Loucy (cell line): ENCODE measurements around the gene DERA.

Source experiments
- EZH2phosphoT487 ChIP-seq: fragments of 200-600 bp; IDR thresholded peaks from 2 replicates; pipeline ENCODE4 v1.6.1; 2018; ENCODE audit warnings: antibody characterized with exemption, mild to moderate bottlenecking, moderate library complexity, borderline replicate concordance
- TF ChIP-seq, protein P1 (sequence below): fragments of 200-600 bp; sonication (generic); conservative IDR thresholded peaks from 2 replicates; pipeline ENCODE4 v1.5.1; 2014; ENCODE audit warnings: mild to moderate bottlenecking, antibody characterized with exemption, low read length

DNA sequence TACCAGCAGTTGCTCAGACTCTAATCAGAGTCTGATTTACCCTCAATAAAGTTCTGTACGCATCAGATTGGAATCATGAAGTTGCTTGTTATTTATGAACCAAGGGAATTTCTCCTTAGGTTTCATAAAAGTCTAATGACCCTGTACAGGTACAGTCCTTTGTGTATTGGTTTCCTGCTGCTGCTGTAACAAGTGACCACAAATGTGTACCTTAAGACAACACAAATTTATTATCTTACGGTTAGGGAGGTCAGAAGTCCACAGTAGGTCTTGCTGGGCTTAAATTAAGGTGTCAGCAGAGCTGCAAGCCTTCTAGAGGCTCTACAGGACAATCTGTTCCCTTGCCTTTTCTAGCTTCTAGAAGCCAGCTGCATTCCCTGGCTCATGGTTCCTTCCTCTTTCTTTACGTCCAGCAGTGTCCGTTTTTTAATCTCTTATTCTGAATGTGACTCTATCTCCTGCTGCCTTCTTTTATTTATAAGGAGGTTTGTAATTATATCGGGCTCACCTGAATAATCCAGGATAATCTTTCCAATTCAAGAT is 6.7 kb upstream of the DERA start:
- TF ChIP-seq, protein P1, sequence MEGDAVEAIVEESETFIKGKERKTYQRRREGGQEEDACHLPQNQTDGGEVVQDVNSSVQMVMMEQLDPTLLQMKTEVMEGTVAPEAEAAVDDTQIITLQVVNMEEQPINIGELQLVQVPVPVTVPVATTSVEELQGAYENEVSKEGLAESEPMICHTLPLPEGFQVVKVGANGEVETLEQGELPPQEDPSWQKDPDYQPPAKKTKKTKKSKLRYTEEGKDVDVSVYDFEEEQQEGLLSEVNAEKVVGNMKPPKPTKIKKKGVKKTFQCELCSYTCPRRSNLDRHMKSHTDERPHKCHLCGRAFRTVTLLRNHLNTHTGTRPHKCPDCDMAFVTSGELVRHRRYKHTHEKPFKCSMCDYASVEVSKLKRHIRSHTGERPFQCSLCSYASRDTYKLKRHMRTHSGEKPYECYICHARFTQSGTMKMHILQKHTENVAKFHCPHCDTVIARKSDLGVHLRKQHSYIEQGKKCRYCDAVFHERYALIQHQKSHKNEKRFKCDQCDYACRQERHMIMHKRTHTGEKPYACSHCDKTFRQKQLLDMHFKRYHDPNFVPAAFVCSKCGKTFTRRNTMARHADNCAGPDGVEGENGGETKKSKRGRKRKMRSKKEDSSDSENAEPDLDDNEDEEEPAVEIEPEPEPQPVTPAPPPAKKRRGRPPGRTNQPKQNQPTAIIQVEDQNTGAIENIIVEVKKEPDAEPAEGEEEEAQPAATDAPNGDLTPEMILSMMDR, result no peak
- TF ChIP-seq EZH2phosphoT487, result no peak
